ENCODE measurements around the gene GRP.
"Not testable (repeated sequence)": the region's sequence is repeated elsewhere in the genome, so short reads cannot be mapped to it uniquely, and the experiment has no call there.

Gene GRP

GRCh38 chr18:59229701-59230443, 9.9 kb downstream of the GRP start:
- no peak for DNase-seq

GRCh38 chr18:59231114-59231513, 11.2 kb downstream of the GRP start:
- DNase-seq = no peak

- DNase-seq = no peak
Observed at GRCh38 chr18:59231877-59232276, 11.9 kb downstream of the GRP start.

GRCh38 chr18:59232309-59233016, 12.5 kb downstream of the GRP start:
- DNase-seq = no peak

GRCh38 chr18:59233017-59233410, 13.1 kb downstream of the GRP start:
- no peak for DNase-seq

GRCh38 chr18:59238385-59238784, 18.4 kb downstream of the GRP start:
- no peak for DNase-seq

GRCh38 chr18:59239642-59240041, 19.7 kb downstream of the GRP start:
- no peak for DNase-seq

GRCh38 chr18:59242906-59243305, 22.9 kb downstream of the GRP start:
- no peak for DNase-seq

- DNase-seq = no peak
Observed at GRCh38 chr18:59246796-59247195, 26.8 kb downstream of the GRP start.

GRCh38 chr18:59249199-59249774, 29.3 kb downstream of the GRP start:
- DNase-seq = no peak

- DNase-seq = not testable (repeated sequence)
Observed at GRCh38 chr18:59255491-59255890, 35.5 kb downstream of the GRP start.

GRCh38 chr18:59261842-59262241, 41.9 kb downstream of the GRP start:
- DNase-seq = not testable (repeated sequence)

GRCh38 chr18:59262243-59262642, 42.3 kb downstream of the GRP start:
- not testable (repeated sequence) for DNase-seq

GRCh38 chr18:59263661-59264060, 43.7 kb downstream of the GRP start:
- no peak for DNase-seq

- DNase-seq = no peak
Observed at GRCh38 chr18:59264121-59264571, 44.2 kb downstream of the GRP start.

- no peak for DNase-seq
Observed at GRCh38 chr18:59264651-59265245, 44.8 kb downstream of the GRP start.

- DNase-seq = no peak
Observed at GRCh38 chr18:59265246-59265973, 45.5 kb downstream of the GRP start.

GRCh38 chr18:59265974-59266369, 46.0 kb downstream of the GRP start:
- DNase-seq = no peak

GRCh38 chr18:59266459-59266858, 46.5 kb downstream of the GRP start:
- DNase-seq = no peak

- no peak for DNase-seq
Observed at GRCh38 chr18:59266886-59267502, 47.0 kb downstream of the GRP start.

GRCh38 chr18:59267503-59268126, 47.7 kb downstream of the GRP start:
- DNase-seq = no peak

- no peak for DNase-seq
Observed at GRCh38 chr18:59268127-59268720, 48.3 kb downstream of the GRP start.
